Left ventricle myocardium inferior (tissue), 1 donor: ENCODE data around the gene PLA2G6. TPM values are rescaled to one million over a fixed set of nuclear protein-coding genes. Genes with fewer than 3 reads are reported as not detected.

ENCODE experiments used
- DNase-seq: peaks from one replicate; pipeline ENCODE4 v3.0.0-alpha.2; 2020
- H3K27ac ChIP-seq: fragments of 200-600 bp; replicated peaks from 2 replicates; pipeline ENCODE4 v1.8.0; 2021
- H3K27me3 ChIP-seq: fragments of 200-600 bp; 2 replicates; pipeline ENCODE4 v1.8.0; 2021; ENCODE audit warnings: low read depth
- H3K36me3 ChIP-seq: fragments of 200-600 bp; 2 replicates; pipeline ENCODE4 v1.8.0; 2021
- H3K4me1 ChIP-seq: fragments of 200-600 bp; 2 replicates; pipeline ENCODE4 v1.8.0; 2021
- H3K4me3 ChIP-seq: fragments of 200-600 bp; 2 replicates; pipeline ENCODE4 v1.8.0; 2021; ENCODE audit warnings: mild to moderate bottlenecking, moderate library complexity
- H3K9me3 ChIP-seq: fragments of 200-600 bp; replicated peaks from 2 replicates; pipeline ENCODE4 v1.8.0; 2021
- CTCF ChIP-seq: fragments of 200-600 bp; IDR thresholded peaks from 2 replicates; pipeline ENCODE4 v1.8.0; 2021; ENCODE audit warnings: antibody characterized with exemption, mild to moderate bottlenecking, borderline replicate concordance
- intact Hi-C: fragments of 100-400 bp; cut with micrococcal nuclease; formaldehyde crosslinking; loops from one replicate; pipeline ENCODE4 v1.11.0; 2022
- total RNA-seq: library from RNA; stranded (reverse); fragmentation: NEBNext Ultra II Directional; extraction: Animal tissue kit (Norgen Biotek cat#: 25700); gene quantifications from one replicate; pipeline ENCODE4 v1.2.1, GENCODE V29; 2021
- donor health status: DM: no; HTN: yes; CAD: no; lungs with severe emphysema.

PLA2G6 gene
- total RNA-seq, 1 donor from 2014 or later, result 14.1 TPM

DNA sequence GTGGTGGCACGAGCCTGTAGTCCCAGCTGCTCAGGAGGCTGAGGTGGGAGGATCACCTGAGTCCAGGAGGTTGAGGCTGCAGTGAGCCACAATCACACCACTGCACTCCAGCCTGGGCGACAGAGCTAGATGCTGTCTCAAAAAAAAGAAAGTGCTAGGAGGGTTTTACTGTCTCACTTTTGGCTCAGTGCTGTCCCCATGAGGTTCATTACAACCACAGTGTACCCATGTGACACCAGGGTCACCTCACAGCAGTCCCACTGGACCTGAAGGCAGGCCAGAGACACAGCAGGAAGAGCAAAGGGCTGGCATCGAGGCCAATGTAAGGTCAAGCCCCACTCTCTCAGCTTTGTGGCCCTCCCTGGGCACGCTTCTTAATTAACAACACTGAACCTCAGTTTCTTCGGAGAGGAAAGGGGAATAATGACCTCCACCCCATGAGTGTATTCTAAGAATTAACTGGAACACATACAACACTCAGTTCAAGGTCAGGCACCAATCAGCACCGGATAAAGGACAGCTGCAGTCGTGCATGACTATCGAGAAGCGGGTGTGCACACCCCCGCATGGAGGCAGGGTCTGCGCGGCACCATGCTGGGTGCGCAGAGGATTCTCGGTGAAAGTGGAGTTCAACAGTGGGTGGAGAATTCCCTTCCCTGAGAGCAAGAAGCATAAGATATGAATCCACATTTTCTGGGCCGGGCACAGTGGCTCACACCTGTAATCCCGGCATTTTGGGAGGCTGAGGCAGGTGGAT is 40.2 kb downstream of the PLA2G6 start:
- no peak for TF ChIP-seq CTCF
- Histone ChIP-seq H3K27ac (no peak overlapping the region), H3K36me3 (peaks cover 30% of the 10 kb centered on the region), H3K4me3 (no peak overlapping the region), H3K27me3 (no peaks in the 10 kb centered on the region), H3K4me1 (no peaks in the 10 kb centered on the region), H3K9me3 (no peaks in the 10 kb centered on the region)
- no peak for DNase-seq
- intact Hi-C loops, result no loop called here

GRCh38 chr22:38139901-38140300 is 41.7 kb downstream of the PLA2G6 start:
- Histone ChIP-seq H3K9me3 (no peaks in the 10 kb centered on the region), H3K27ac (no peak overlapping the region), H3K4me1 (no peaks in the 10 kb centered on the region), H3K36me3 (peaks cover 39% of the 10 kb centered on the region), H3K4me3 (no peak overlapping the region), H3K27me3 (no peaks in the 10 kb centered on the region)
- intact Hi-C loops, result no loop called here
- no peak for TF ChIP-seq CTCF
- no peak for DNase-seq

GRCh38 chr22:38138961-38139360 is 42.7 kb downstream of the PLA2G6 start:
- Histone ChIP-seq H3K27ac (no peak overlapping the region), H3K9me3 (no peaks in the 10 kb centered on the region), H3K4me3 (no peak overlapping the region), H3K4me1 (no peaks in the 10 kb centered on the region), H3K27me3 (no peaks in the 10 kb centered on the region), H3K36me3 (peaks cover 45% of the 10 kb centered on the region)
- DNase-seq, result no peak
- TF ChIP-seq CTCF, result no peak
- intact Hi-C loops, result no loop called here

DNA sequence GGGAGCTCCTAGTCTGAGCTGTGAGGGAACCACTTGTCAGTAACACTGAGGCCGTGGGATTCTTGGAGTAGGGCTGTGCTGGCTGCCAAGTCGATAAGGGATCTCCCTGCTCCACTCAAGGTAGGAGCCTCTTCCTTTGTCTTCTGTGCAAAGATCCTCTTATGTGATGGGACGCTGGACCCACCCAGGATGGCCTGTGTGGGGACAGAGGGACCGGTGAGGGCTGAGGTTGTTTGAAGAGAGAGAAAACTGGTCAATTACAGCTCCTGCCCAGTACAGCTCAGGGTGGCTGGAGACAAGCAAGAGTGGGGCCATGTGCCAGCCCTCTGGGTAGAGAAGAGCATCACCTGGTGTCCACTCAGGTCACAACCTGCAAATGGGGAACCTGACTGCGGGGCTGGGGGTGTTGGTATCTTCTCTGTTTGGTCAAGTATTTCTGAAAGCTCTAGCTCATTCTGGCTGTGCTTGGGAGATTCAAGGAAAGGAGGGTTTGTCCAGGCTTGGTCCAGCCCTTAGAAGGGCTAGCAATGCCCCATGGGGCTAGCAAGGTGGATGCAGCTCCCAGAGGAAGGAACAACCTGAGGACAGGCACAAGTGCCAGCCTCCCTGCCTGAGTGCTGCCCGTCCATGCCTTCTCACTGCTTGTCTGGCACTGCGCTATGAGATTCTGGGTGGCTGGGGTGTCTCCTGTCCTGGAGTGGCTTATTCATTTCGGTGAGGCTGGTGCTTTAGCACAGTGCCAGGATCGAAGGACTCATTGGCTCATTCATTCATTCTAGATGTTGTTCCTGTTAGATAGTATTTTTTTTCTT is 43.5 kb downstream of the PLA2G6 start:
- TF ChIP-seq CTCF, result no peak
- intact Hi-C loops, result no loop called here
- Histone ChIP-seq H3K27ac (no peak overlapping the region), H3K4me1 (no peaks in the 10 kb centered on the region), H3K9me3 (no peaks in the 10 kb centered on the region), H3K4me3 (no peak overlapping the region), H3K36me3 (peaks cover 36% of the 10 kb centered on the region), H3K27me3 (no peaks in the 10 kb centered on the region)
- DNase-seq, result no peak

DNA sequence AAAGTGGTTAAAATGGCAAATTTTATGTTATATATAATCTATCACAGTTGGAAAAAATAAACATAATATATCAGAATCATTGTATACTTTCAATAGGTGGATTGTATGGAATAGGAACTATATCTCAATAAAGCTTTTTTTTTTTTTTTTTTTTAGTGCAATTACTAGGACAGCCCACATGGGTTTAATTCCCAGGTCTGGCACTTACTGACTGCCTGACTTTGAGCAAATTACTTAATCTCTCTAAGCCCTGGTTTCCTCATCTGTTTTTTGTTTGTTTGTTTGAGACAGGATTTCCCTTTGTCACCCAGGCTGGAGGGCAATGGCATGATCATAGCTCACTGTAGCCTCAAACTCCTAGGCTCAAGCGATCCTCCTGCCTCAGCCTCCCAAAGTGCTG is 45.0 kb downstream of the PLA2G6 start:
- Histone ChIP-seq H3K27me3 (no peaks in the 10 kb centered on the region), H3K27ac (no peak overlapping the region), H3K36me3 (peaks cover 42% of the 10 kb centered on the region), H3K4me1 (peaks cover 2% of the 10 kb centered on the region), H3K4me3 (no peak overlapping the region), H3K9me3 (no peaks in the 10 kb centered on the region)
- TF ChIP-seq CTCF, result no peak
- DNase-seq, result no peak
- intact Hi-C loops, result no loop called here
